GM12878 (cell line): ENCODE data around the gene INSIG1. TPM values are rescaled to one million over a fixed set of nuclear protein-coding genes. Genes with fewer than 3 reads are reported as not detected.

Experiments
- ATAC-seq: fragments of 200-7000 bp; cut with Tn5 transposase; 3 replicates; pipeline ENCODE4 v1.9.1; 2020; ENCODE audit warnings: mild to moderate bottlenecking, moderate library complexity
- BruUV-seq: library from RNA; stranded (reverse); fragments of 400-500 nt; replicated peaks from 2 replicates; lab custom pipeline; 2021; lab: Mats Ljungman, UMichigan
- CTCF ChIA-PET: fragments of 300-600 bp; sonication (Branson Sonifier 250); formaldehyde crosslinking; extraction: SDS; loops from one replicate; lab custom pipeline; 2021; ENCODE audit warnings: inconsistent platforms; lab: Yijun Ruan, JAX
- POLR2A ChIA-PET: fragments of 350-600 bp; formaldehyde crosslinking; extraction: SDS; loops from one replicate; lab custom pipeline; 2021; ENCODE audit warnings: inconsistent platforms; lab: Charles Lee
- RAD21 ChIA-PET: fragments of 300-600 bp; sonication (Branson Sonifier 250); formaldehyde crosslinking; loops from one replicate; lab custom pipeline; 2023; ENCODE audit warnings: antibody characterized with exemption; ENCODE audit not compliant: unreplicated experiment; lab: Charles Lee
- SMC1A ChIA-PET: fragments of 300-600 bp; sonication (Branson Sonifier 250); formaldehyde crosslinking; loops from one replicate; lab custom pipeline; 2023; ENCODE audit not compliant: unreplicated experiment, uncharacterized antibody; lab: Charles Lee
- DNase-seq: peaks from one replicate; pipeline ENCODE4 v3.0.0-alpha.2; 2011; ENCODE audit warnings: low read depth, low spot score
- FAIRE-seq: peaks from 3 replicates; lab custom pipeline; 2011; peaks lifted over from hg19 to GRCh38; lab: Jason Lieb, UNC
- H2AFZ ChIP-seq: 2 replicates; pipeline ENCODE4 v1.6.0; 2011; ENCODE audit warnings: low read depth, low read length, control low read depth; ENCODE audit not compliant: control insufficient read depth
- H3K27ac ChIP-seq: 2 replicates; pipeline ENCODE4 v1.5.1; 2011; ENCODE audit warnings: control low read depth; ENCODE audit not compliant: control insufficient read depth, insufficient read depth
- H3K27me3 ChIP-seq, 2 experiments: replicated peaks in 1 of 2; 2 replicates each; pipeline versions ENCODE4 v1.6.0 to v1.6.1; 2011; ENCODE audit warnings: low read length in 1 of 2; ENCODE audit not compliant: control insufficient read depth in 2 of 2, insufficient read depth in 2 of 2
- H3K36me3 ChIP-seq, 2 experiments: 2 replicates each; pipeline ENCODE4 v1.5.1; 2011; ENCODE audit warnings: low read length in 1 of 2; ENCODE audit not compliant: control insufficient read depth in 2 of 2, insufficient read depth in 2 of 2
- H3K4me1 ChIP-seq: 2 replicates; pipeline ENCODE4 v1.6.1; 2011; ENCODE audit warnings: mild to moderate bottlenecking, low read length, moderate library complexity, mixed read lengths; ENCODE audit not compliant: control insufficient read depth, insufficient read depth
- H3K4me2 ChIP-seq: 2 replicates; pipeline ENCODE4 v1.6.0; 2011; ENCODE audit warnings: control low read depth; ENCODE audit not compliant: control insufficient read depth, insufficient read depth
- H3K4me3 ChIP-seq: fragments of 200-600 bp; sonication (generic); 2 replicates; pipeline ENCODE4 v1.5.1; 2016
- H3K79me2 ChIP-seq: 2 replicates; pipeline ENCODE4 v1.6.0; 2011; ENCODE audit warnings: low read length; ENCODE audit not compliant: control insufficient read depth, insufficient read depth
- H3K9ac ChIP-seq: 2 replicates; pipeline ENCODE4 v1.8.0; 2011; ENCODE audit warnings: low read length, control low read depth, mixed read lengths; ENCODE audit not compliant: control insufficient read depth, insufficient read depth
- H3K9me3 ChIP-seq: replicated peaks from 3 replicates; pipeline ENCODE4 v1.5.1; 2011; ENCODE audit warnings: mild to moderate bottlenecking, low read length; ENCODE audit not compliant: control insufficient read depth, insufficient read depth
- H4K20me1 ChIP-seq: 2 replicates; pipeline ENCODE4 v1.6.0; 2011; ENCODE audit not compliant: control insufficient read depth, insufficient read depth
- NFIC ChIP-seq: IDR thresholded peaks from 2 replicates; pipeline ENCODE4 v1.6.1; 2012; ENCODE audit warnings: low read depth, mild to moderate bottlenecking, inconsistent platforms, low read length, moderate library complexity
- RAD21 ChIP-seq: IDR thresholded peaks from 2 replicates; pipeline ENCODE4 v1.6.1; 2011; ENCODE audit warnings: mild to moderate bottlenecking, low read depth, low read length, moderate library complexity; ENCODE audit not compliant: insufficient read depth
- SIX5 ChIP-seq: IDR thresholded peaks from 2 replicates; pipeline ENCODE4 v1.6.1; 2011; ENCODE audit warnings: mild to moderate bottlenecking, low read depth, low read length, moderate library complexity; ENCODE audit not compliant: severe bottlenecking
- TCF12 ChIP-seq: IDR thresholded peaks from 2 replicates; pipeline ENCODE4 v1.6.1; 2011; ENCODE audit warnings: low read depth, mild to moderate bottlenecking, low read length
- TCF3 ChIP-seq: IDR thresholded peaks from 2 replicates; pipeline ENCODE4 v1.6.1; 2012; ENCODE audit warnings: low read depth, mild to moderate bottlenecking, low read length, borderline replicate concordance; ENCODE audit not compliant: insufficient read depth
- WGBS: methylation state at CpG from one replicate; pipeline ENCODE4 v1.1.6; 2016; ENCODE audit warnings: low lambda C conversion rate; ENCODE audit not compliant: insufficient replicate concordance, insufficient coverage; ENCODE audit errors: missing lambda C conversion rate; 5-methylcytosine and 5-hydroxymethylcytosine counted together
- in situ Hi-C: fragments of 300-500 bp; cut with MboI; formaldehyde crosslinking; loops from 9 replicates; pipeline ENCODE4 v1.14.3; 2018; ENCODE audit warnings: mixed read lengths
- intact Hi-C: fragments of 100-400 bp; cut with micrococcal nuclease; formaldehyde crosslinking; loops from one replicate; pipeline ENCODE4 v1.14.2; 2022; ENCODE audit not compliant: unreplicated experiment
- polyA plus RNA-seq, 11 experiments: library from polyadenylated mRNA; depleted of rRNA in 4 of 11; unstranded in 6 of 11; stranded (reverse) in 5 of 11; fragments of >200 nt; fragmentation: Nextera tagmentation in 4 of 11; fragmentation: Illumina TruSeq in 1 of 11; extraction: Ambion mirVana in 4 of 11; extraction: Trizol in 1 of 11; gene quantifications; 1 replicate in 1 of 11; 2 replicates in 10 of 11; pipeline versions ENCODE4 v1.2.1 to v1.2.3, GENCODE V29; 2011 to 2016; ENCODE audit warnings: inconsistent platforms in 2 of 11, missing spikeins in 2 of 11, low read depth in 1 of 11
- total RNA-seq, 4 experiments: library from RNA; depleted of rRNA in 3 of 4; stranded (reverse); fragments of >200 nt in 3 of 4; fragmentation: Illumina TruSeq in 1 of 4; extraction: Trizol in 1 of 4; gene quantifications; 2 replicates each; pipeline versions ENCODE4 v1.2.1 to v1.2.3, GENCODE V29; 2013 to 2021
- TF ChIP-seq, protein P1 (sequence below): IDR thresholded peaks from 2 replicates; pipeline ENCODE4 v1.6.1; 2011; ENCODE audit warnings: borderline replicate concordance, low read depth, mild to moderate bottlenecking, moderate library complexity, low read length; ENCODE audit not compliant: insufficient read depth, poor library complexity, severe bottlenecking
- TF ChIP-seq, protein P2 (sequence below): IDR thresholded peaks from 2 replicates; pipeline ENCODE4 v1.6.1; 2012; ENCODE audit warnings: low read length, inconsistent platforms
- TF ChIP-seq, protein P3 (sequence below): IDR thresholded peaks from 2 replicates; pipeline ENCODE4 v1.6.1; 2011; ENCODE audit warnings: mild to moderate bottlenecking, low read depth, low read length, moderate library complexity; ENCODE audit not compliant: insufficient replicate concordance

The INSIG1 gene
- total and polyA plus RNA-seq, 10 of the 15 experiments (the other 5 are each of a cell fraction or from before 2014, with no cell fraction given) = 29.6 to 168 (median 91.1) TPM

DNA sequence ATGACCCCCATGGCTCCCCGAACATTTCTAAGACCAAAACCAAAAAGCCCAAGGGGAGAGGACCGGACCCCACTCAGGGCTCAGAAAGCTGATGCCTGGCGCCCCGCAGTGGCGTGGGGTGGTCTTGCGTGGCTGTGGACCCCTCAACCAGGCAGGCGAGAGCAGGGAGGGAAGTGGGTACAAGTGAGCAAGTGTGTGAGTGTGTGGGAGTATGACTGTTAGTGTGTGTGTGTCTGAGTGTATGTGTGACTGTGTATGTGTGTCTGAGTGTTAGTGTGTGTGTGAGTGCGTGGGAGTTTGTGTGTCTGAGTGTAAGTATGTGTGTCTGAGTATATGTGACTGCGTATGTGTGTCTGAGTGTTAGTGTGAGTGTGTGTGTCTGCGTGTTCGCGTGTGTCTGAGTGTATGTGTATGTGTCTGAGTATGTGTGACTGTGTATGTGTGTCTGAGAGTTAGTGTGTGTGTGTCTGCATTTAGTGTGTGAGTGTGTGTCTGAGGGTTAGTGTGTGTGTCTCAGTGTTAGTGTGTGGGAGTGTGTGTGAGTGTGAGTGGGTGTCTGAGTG, 34.0 kb upstream of the INSIG1 start:
- H3K4me3 ChIP-seq = no peak overlapping the region
- DNase-seq (no peak), ATAC-seq (no peak), FAIRE-seq (no peak)
- no peaks in the 10 kb centered on the region for H3K36me3 ChIP-seq
- SMC1A ChIA-PET = no interaction called here
- no peak overlapping the region for H3K9ac ChIP-seq
- TF ChIP-seq, protein P1, sequence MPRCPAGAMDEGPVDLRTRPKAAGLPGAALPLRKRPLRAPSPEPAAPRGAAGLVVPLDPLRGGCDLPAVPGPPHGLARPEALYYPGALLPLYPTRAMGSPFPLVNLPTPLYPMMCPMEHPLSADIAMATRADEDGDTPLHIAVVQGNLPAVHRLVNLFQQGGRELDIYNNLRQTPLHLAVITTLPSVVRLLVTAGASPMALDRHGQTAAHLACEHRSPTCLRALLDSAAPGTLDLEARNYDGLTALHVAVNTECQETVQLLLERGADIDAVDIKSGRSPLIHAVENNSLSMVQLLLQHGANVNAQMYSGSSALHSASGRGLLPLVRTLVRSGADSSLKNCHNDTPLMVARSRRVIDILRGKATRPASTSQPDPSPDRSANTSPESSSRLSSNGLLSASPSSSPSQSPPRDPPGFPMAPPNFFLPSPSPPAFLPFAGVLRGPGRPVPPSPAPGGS = peak; percentile 91
- 0 out of 2 replicates have a peak, but pooled peaks have one; percentile 19 for TF ChIP-seq NFIC
- TF ChIP-seq, protein P2, sequence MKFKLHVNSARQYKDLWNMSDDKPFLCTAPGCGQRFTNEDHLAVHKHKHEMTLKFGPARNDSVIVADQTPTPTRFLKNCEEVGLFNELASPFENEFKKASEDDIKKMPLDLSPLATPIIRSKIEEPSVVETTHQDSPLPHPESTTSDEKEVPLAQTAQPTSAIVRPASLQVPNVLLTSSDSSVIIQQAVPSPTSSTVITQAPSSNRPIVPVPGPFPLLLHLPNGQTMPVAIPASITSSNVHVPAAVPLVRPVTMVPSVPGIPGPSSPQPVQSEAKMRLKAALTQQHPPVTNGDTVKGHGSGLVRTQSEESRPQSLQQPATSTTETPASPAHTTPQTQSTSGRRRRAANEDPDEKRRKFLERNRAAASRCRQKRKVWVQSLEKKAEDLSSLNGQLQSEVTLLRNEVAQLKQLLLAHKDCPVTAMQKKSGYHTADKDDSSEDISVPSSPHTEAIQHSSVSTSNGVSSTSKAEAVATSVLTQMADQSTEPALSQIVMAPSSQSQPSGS = no peak
- no peak for TF ChIP-seq TCF12
- TF ChIP-seq, protein P3, sequence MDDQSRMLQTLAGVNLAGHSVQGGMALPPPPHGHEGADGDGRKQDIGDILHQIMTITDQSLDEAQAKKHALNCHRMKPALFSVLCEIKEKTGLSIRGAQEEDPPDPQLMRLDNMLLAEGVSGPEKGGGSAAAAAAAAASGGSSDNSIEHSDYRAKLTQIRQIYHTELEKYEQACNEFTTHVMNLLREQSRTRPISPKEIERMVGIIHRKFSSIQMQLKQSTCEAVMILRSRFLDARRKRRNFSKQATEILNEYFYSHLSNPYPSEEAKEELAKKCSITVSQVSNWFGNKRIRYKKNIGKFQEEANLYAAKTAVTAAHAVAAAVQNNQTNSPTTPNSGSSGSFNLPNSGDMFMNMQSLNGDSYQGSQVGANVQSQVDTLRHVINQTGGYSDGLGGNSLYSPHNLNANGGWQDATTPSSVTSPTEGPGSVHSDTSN = peak; percentile 60
- 0 out of 2 replicates have a peak, but pooled peaks have one; percentile 11 for TF ChIP-seq TCF3
- TF ChIP-seq SIX5 = no peak
- 0 out of 2 replicates have a peak, but pooled peaks have one; percentile 2 for TF ChIP-seq RAD21
- no peaks in the 10 kb centered on the region for H3K4me1 ChIP-seq
- H3K27me3 ChIP-seq = no peaks in the 10 kb centered on the region; a peak in 1 of 4 replicates
- RAD21 ChIA-PET = no interaction called here
- CTCF ChIA-PET = no interaction called here
- H3K4me2 ChIP-seq = no peak overlapping the region
- no peaks in the 10 kb centered on the region for H3K79me2 ChIP-seq
- POLR2A ChIA-PET = no interaction called here
- intact Hi-C loops (no loop called here), in situ Hi-C loops (no loop called here)
- H4K20me1 ChIP-seq = no peaks in the 10 kb centered on the region
- 69% methylated on average over 11 of the region's 12 CpGs for WGBS
- H2AFZ ChIP-seq = no peak overlapping the region
- H3K27ac ChIP-seq = no peak overlapping the region
- BruUV-seq = no TSS peak
- no peaks in the 10 kb centered on the region for H3K9me3 ChIP-seq
